Fibroblast of the aortic adventitia (primary cell): ENCODE measurements around the gene MXRA5. TPM values are rescaled to one million over a fixed set of nuclear protein-coding genes. Genes with fewer than 3 reads are reported as not detected.

Experiments
- DNase-seq: peaks from one replicate; pipeline ENCODE4 v3.0.0-alpha.2; 2010; ENCODE audit warnings: low read depth
- H3K4me3 ChIP-seq: 2 replicates; pipeline ENCODE4 v1.5.1; 2011; ENCODE audit warnings: low read depth, mild to moderate bottlenecking, control low read depth, low read length, moderate library complexity
- total RNA-seq: library from RNA; depleted of rRNA; stranded (reverse); fragments of >200 nt; gene quantifications from 2 replicates; pipeline ENCODE4 v1.2.3, GENCODE V29; 2012; ENCODE audit warnings: low replicate concordance
- TF ChIP-seq, protein P1 (sequence below): IDR thresholded peaks from 2 replicates; pipeline ENCODE4 v1.5.1; 2011; ENCODE audit warnings: mild to moderate bottlenecking, low read length, control low read depth, inconsistent platforms; ENCODE audit not compliant: insufficient read depth

MXRA5 gene
- total RNA-seq, 1 donor: 4.7 TPM

DNA sequence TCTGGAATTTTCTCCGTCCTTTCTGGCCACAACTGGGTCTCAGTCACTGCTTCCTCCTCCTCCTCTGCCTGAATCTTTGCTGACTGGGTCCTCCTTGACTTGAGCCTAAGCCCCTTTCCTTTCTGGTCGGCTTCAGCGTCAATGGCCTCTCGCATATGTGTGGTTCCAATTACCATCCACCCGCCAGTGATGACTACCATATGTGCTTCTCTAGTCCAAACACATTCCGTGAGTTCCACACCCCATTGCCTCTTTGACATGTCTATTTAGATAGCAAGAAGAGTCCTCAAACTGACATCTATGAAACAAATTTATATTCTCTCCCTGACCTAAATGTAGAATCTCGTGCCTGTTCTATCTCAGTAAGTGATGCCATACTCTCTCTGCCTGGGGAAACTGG is 19.8 kb downstream of the MXRA5 start:
- TF ChIP-seq, protein P1, sequence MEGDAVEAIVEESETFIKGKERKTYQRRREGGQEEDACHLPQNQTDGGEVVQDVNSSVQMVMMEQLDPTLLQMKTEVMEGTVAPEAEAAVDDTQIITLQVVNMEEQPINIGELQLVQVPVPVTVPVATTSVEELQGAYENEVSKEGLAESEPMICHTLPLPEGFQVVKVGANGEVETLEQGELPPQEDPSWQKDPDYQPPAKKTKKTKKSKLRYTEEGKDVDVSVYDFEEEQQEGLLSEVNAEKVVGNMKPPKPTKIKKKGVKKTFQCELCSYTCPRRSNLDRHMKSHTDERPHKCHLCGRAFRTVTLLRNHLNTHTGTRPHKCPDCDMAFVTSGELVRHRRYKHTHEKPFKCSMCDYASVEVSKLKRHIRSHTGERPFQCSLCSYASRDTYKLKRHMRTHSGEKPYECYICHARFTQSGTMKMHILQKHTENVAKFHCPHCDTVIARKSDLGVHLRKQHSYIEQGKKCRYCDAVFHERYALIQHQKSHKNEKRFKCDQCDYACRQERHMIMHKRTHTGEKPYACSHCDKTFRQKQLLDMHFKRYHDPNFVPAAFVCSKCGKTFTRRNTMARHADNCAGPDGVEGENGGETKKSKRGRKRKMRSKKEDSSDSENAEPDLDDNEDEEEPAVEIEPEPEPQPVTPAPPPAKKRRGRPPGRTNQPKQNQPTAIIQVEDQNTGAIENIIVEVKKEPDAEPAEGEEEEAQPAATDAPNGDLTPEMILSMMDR: no peak
- H3K4me3 ChIP-seq: no peak overlapping the region
- DNase-seq: peak; percentile 9

DNA sequence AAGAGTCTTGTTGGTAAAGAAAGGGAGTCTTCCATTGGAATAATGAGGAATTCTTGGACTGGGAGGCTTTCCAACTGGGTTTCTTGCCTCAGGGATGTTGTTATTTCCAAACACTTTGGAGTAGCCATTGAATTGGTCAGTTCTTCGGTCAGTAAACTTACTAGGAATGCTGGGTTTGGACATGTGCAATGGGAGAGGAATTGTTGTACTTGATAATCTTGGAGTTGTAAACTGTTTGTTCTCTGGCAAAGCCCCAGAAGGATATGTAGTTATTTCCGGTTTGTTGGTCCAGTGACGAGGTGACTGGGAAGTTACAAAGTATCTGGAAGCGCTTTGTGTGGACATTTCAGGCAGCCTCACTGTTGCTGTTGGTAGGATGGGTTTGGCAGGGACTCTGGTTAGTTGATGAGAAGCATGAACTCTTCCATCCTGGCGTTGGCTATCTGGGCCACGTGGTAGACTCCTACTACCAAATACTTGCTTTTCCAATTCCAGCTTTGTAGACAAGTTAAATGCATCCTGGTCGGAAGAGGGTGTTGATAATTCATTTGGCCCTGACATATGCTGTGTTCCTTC is 25.9 kb downstream of the MXRA5 start:
- TF ChIP-seq, protein P1: no peak
- DNase-seq: peak; percentile 9
- no peak overlapping the region for H3K4me3 ChIP-seq

DNA sequence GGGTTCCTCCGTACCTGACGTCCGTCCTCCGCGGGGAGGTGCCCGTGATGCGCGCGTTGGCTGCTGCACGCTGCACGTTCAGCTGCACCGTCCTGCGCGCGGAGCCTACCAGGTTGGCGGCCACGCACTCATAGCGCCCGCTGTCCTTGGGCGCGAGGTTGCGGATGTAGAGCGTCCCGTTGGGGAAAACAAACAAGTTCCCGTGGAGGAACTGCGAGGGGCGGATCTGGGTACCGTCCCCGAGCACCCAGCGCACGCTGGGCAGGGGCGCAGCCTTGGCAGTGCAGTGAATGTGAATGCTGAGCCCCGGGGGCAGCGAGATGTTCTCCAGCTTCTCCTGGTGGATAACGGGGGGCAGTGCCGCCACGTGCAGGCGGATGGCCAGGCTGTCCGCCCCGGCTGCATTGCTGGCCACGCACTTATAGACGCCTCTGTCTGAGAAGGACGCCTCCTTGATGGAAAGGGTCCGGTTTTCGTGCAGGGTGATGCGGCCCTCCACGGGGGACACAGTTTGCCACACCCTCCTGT is 29.2 kb downstream of the MXRA5 start:
- H3K4me3 ChIP-seq: no peak overlapping the region
- TF ChIP-seq, protein P1: no peak
- no peak for DNase-seq

DNA sequence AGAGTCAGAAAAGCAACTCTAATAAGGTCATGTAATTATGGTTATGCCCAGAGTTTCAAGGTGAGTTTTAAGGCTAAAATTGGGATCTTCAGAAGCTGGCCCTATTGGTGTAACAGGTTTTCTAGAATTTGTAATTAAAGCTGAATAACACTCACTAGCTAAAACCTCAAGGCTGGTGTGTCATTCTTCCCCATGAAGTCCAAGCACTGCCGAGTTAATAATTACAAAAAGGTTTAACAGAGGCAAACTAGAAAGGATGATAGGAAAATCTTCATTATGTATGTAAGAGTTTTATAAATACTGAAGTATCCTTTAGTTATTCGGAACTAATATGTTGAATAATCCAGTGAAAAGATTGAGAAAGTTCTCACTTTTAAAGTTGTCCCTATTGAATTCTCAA is 34.3 kb downstream of the MXRA5 start:
- TF ChIP-seq, protein P1: no peak
- H3K4me3 ChIP-seq: no peak overlapping the region

DNA sequence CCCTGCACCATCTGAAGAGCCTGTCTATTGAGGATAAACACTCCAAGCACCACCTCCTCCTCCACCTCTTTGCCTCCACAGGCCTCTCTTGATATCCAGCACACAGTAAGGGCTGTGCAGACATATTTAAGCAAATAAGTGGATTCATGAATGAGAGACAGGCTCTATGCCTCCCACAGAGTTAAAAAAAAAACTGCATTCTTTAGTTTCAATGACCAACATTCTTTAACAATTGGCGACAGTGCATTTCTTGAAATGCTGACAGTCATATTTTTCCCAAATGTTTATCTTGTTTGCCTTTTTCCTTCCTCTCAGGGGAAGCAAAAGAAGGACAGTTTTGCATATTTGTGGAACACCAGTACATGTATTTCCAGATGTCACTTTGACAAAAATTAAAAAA is 38.6 kb downstream of the MXRA5 start:
- no peak for DNase-seq
- H3K4me3 ChIP-seq: no peak overlapping the region
- TF ChIP-seq, protein P1: no peak

More for the DNA sequence above, 34.3 kb downstream of the MXRA5 start:
- no peak for DNase-seq

DNA sequence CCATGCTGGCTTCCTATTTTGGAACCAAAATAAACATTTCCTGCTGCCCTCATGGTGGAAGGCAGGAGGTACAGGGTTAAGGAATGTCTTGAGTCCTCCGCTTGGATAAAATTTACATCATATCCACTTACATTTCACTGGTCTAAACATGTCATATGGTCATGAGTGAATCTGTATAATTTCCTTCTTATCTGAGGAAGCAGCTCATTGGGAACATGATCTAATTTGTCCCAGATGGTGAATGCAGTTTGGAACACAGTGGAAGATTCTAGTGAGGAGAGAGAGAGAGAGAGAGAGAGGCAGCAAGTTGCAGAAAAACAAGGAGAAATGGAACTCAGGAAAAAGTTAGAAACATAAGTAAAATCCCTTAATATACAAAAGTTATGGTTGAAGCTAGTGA is 46.8 kb downstream of the MXRA5 start:
- peak; percentile 62 for DNase-seq
- TF ChIP-seq, protein P1: no peak

DNA sequence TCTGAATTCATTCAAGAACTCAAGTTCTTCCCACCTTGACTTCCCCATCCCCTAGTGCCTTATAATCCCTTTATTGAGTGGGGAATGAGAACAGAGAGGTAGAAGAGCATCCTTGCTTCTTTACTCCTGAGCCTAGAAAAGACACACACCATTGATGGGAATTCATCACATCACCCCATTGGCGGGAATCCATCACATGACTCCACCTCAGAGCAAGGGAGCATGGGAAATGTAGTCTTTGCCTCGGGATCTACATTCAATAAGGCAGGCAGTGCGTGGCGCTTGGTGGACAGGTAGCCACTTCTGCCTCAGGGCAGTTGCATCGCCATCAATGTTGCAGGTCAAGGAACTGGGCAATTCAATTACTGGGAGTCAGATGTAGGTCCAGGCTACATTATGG is 50.7 kb downstream of the MXRA5 start:
- TF ChIP-seq, protein P1: no peak
- H3K4me3 ChIP-seq: no peak overlapping the region
- DNase-seq: no peak

More for the DNA sequence above, 46.8 kb downstream of the MXRA5 start:
- H3K4me3 ChIP-seq: no peak overlapping the region
